MM.1S (cell line): ENCODE results near the gene SRC.

ENCODE experiments used
- DNase-seq: peaks from one replicate; pipeline ENCODE4 v3.0.0-alpha.2; 2015
- H2AFZ ChIP-seq: fragments of 300-600 bp; sonication (generic); 2 replicates; pipeline ENCODE4 v1.6.0; 2016; ENCODE audit warnings: antibody characterized with exemption, low read length
- H3F3A ChIP-seq: fragments of 300-600 bp; sonication (generic); 2 replicates; pipeline ENCODE4 v1.6.1; 2016; ENCODE audit warnings: mild to moderate bottlenecking, antibody characterized with exemption, low read length, moderate library complexity, mixed read lengths; ENCODE audit not compliant: insufficient read depth
- H3K27ac ChIP-seq: fragments of 300-600 bp; sonication (generic); 2 replicates; pipeline ENCODE4 v1.5.1; 2016; ENCODE audit warnings: mild to moderate bottlenecking, low read length
- H3K27me3 ChIP-seq: fragments of 300-600 bp; sonication (generic); replicated peaks from 2 replicates; pipeline ENCODE4 v1.6.0; 2016; ENCODE audit warnings: low read length; ENCODE audit not compliant: insufficient read depth
- H3K36me3 ChIP-seq: fragments of 300-600 bp; sonication (generic); replicated peaks from 2 replicates; pipeline ENCODE4 v1.6.1; 2016; ENCODE audit warnings: mild to moderate bottlenecking, low read length, mixed read lengths; ENCODE audit not compliant: insufficient read depth
- H3K4me1 ChIP-seq: fragments of 300-600 bp; sonication (generic); 2 replicates; pipeline ENCODE4 v1.6.1; 2016; ENCODE audit warnings: low read length, mixed read lengths
- H3K4me2 ChIP-seq: fragments of 300-600 bp; sonication (generic); 2 replicates; pipeline ENCODE4 v1.6.0; 2016; ENCODE audit warnings: low read depth, low read length
- H3K4me3 ChIP-seq: fragments of 300-600 bp; sonication (generic); 2 replicates; pipeline ENCODE4 v1.5.1; 2016; ENCODE audit warnings: low read length, mixed read lengths
- H3K79me2 ChIP-seq: fragments of 300-600 bp; sonication (generic); 2 replicates; pipeline ENCODE4 v1.6.1; 2016; ENCODE audit warnings: mixed run types, low read length, mixed read lengths
- H3K9ac ChIP-seq: fragments of 300-600 bp; sonication (generic); 2 replicates; pipeline ENCODE4 v1.6.1; 2016; ENCODE audit warnings: low read length, mixed read lengths
- H3K9me2 ChIP-seq: fragments of 300-600 bp; sonication (generic); replicated peaks from 2 replicates; pipeline ENCODE4 v1.6.1; 2016; ENCODE audit warnings: mild to moderate bottlenecking, low read length, mixed read lengths; ENCODE audit not compliant: insufficient read depth
- H3K9me3 ChIP-seq: fragments of 300-600 bp; sonication (generic); replicated peaks from 2 replicates; pipeline ENCODE4 v1.6.1; 2016; ENCODE audit warnings: mild to moderate bottlenecking, low read length, mixed read lengths; ENCODE audit not compliant: insufficient read depth
- H4K20me1 ChIP-seq: fragments of 300-600 bp; sonication (generic); 2 replicates; pipeline ENCODE4 v1.6.1; 2016; ENCODE audit warnings: mild to moderate bottlenecking, low read length, moderate library complexity, mixed read lengths; ENCODE audit not compliant: insufficient read depth
- CTCF ChIP-seq: fragments of 300-600 bp; sonication (generic); IDR thresholded peaks from 2 replicates; pipeline ENCODE4 v1.5.1; 2016; ENCODE audit warnings: antibody characterized with exemption, low read length, mixed read lengths
- EZH2 ChIP-seq: fragments of 300-600 bp; sonication (generic); optimal IDR thresholded peaks from 2 replicates; pipeline ENCODE3; 2017; ENCODE audit warnings: low read depth, mild to moderate bottlenecking, antibody characterized with exemption, low read length, mixed read lengths
- EZH2phosphoT487 ChIP-seq: fragments of 300-600 bp; sonication (generic); IDR thresholded peaks from 2 replicates; pipeline ENCODE4 v1.6.1; 2018; ENCODE audit warnings: antibody characterized with exemption, low read length

The SRC gene

GRCh38 chr20:37316775-37317170 lies 29.2 kb upstream of the SRC start:
- Histone ChIP-seq H3K79me2 (peaks cover 9% of the 10 kb centered on the region; the same call in 1 of the 2 replicates), H4K20me1 (no peaks in the 10 kb centered on the region), H2AFZ (no peak overlapping the region), H3F3A (no peaks in the 10 kb centered on the region), H3K9me3 (no peaks in the 10 kb centered on the region), H3K36me3 (no peaks in the 10 kb centered on the region), H3K27me3 (no peaks in the 10 kb centered on the region), H3K4me1 (no peaks in the 10 kb centered on the region), H3K9ac (no peak overlapping the region), H3K27ac (no peak overlapping the region), H3K9me2 (no peaks in the 10 kb centered on the region), H3K4me3 (no peak overlapping the region), H3K4me2 (no peak overlapping the region)
- no peak for TF ChIP-seq EZH2phosphoT487
- TF ChIP-seq EZH2: no peak
- TF ChIP-seq CTCF: no peak
- no peak for DNase-seq

GRCh38 chr20:37317316-37317715 lies 28.6 kb upstream of the SRC start:
- DNase-seq: no peak
- no peaks in the 10 kb centered on the region for H3F3A ChIP-seq
- H3K27ac ChIP-seq: no peak overlapping the region
- no peak overlapping the region for H3K9ac ChIP-seq
- no peaks in the 10 kb centered on the region for H4K20me1 ChIP-seq
- H3K79me2 ChIP-seq: peaks cover 5% of the 10 kb centered on the region; the same call in 1 of the 2 replicates
- H3K9me3 ChIP-seq: no peaks in the 10 kb centered on the region
- no peaks in the 10 kb centered on the region for H3K9me2 ChIP-seq
- H3K4me2 ChIP-seq: no peak overlapping the region
- no peaks in the 10 kb centered on the region for H3K27me3 ChIP-seq
- no peak overlapping the region for H2AFZ ChIP-seq
- H3K4me3 ChIP-seq: no peak overlapping the region
- H3K4me1 ChIP-seq: no peaks in the 10 kb centered on the region
- no peaks in the 10 kb centered on the region for H3K36me3 ChIP-seq
- TF ChIP-seq EZH2 (no peak), EZH2phosphoT487 (no peak), CTCF (no peak)

- H3K4me3 ChIP-seq: no peak overlapping the region
- H3K9ac ChIP-seq: no peak overlapping the region
Observed at GRCh38 chr20:37317994-37318640, 27.8 kb upstream of the SRC start.

More at GRCh38 chr20:37317994-37318640, 27.8 kb upstream of the SRC start:
- TF ChIP-seq EZH2phosphoT487: no peak
- no peak for TF ChIP-seq EZH2
- no peak for TF ChIP-seq CTCF
- Histone ChIP-seq H3K9me2 (no peaks in the 10 kb centered on the region), H2AFZ (no peak overlapping the region), H4K20me1 (no peaks in the 10 kb centered on the region), H3K4me2 (no peak overlapping the region), H3K36me3 (no peaks in the 10 kb centered on the region), H3K27me3 (no peaks in the 10 kb centered on the region), H3K9me3 (no peaks in the 10 kb centered on the region), H3K4me1 (no peaks in the 10 kb centered on the region), H3F3A (no peaks in the 10 kb centered on the region), H3K27ac (no peak overlapping the region), H3K79me2 (peaks cover 5% of the 10 kb centered on the region; the same call in 1 of the 2 replicates)
- no peak for DNase-seq
